ENCODE measurements around the gene CORIN. TPM values are rescaled to one million over a fixed set of nuclear protein-coding genes. Genes with fewer than 3 reads are reported as not detected.

CORIN gene
- total RNA-seq, 2 donors from 2014 or later = 0.15 to 0.50 TPM

DNA sequence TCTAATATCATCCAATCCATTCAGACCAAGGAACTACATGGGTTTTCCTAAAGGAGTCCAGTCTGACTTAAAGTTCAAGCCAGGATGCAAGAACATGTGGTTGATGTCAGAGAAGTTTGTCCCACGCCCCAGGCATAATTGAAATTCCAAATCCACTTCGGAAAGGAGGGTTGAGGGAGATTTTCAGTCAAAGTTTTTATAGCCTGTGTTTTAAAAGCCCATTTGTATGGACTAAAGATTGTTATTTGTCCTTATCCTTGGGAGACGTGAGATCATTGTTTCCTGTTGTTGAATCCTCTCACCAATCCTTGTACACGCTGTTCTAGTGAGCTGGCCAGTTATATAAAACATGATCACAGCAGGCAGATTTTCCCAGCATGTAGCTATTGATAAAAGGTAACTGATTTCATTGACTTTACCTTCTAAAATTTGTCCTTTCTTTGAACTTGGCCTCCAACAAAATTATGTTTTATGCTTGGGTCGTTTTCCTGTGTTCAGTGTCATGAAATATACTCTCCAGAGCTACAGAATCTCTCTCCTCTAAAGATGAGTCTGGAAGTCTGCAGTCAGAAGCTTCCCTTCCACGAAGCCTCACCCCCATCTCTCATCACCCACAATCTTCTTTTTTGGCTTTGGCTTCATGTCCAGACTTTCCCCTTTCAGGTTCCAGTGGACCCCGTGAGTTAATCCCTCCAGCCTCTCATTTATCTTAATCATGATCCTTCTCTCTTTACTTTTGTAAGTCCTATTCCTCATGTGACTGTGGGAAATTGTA lies 259.9 kb downstream of the CORIN start:
- intact Hi-C loops (cut with DNase I) = no loop called here
- Histone ChIP-seq H3K27ac (no peak overlapping the region), H3K36me3 (no peaks in the 10 kb centered on the region)

DNA sequence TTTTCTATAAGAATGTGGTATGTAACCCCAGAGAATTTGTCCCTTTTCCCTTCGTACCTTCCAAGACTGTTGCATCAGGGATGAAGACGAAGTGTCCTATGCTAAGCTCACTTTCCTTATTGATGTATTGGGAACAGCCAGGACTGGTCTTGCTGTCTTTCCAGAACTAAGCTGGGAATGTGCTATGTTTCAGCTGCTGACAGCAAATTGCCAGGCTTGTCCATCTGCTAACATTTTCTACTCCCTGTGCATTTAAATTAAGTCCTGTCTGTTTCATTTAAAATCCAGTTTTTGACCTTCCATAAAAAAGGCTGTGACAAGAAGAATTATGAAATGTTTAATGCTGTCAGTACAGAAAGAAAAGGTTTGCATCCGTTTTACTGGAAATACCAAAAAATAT lies 264.9 kb downstream of the CORIN start:
- H3K27ac ChIP-seq = no peak overlapping the region
- H3K9me3 ChIP-seq = no peaks in the 10 kb centered on the region
- intact Hi-C loops (cut with DNase I) = no loop called here
- H3K4me3 ChIP-seq = no peak overlapping the region
- no peaks in the 10 kb centered on the region for H3K4me1 ChIP-seq
- no peak for TF ChIP-seq CTCF (IDR thresholded peaks at IDR 0.05)
- H3K9ac ChIP-seq (ENCODE audit: low read depth in 2 of 2, low read length in 2 of 2) = no peak overlapping the region
- no peak for DNase-seq
- no peaks in the 10 kb centered on the region for H3K36me3 ChIP-seq
- no peaks in the 10 kb centered on the region for H3K27me3 ChIP-seq

More for the DNA sequence above, 259.9 kb downstream of the CORIN start:
- H3K9ac ChIP-seq (ENCODE audit: low read depth in 2 of 2, low read length in 2 of 2) = no peak overlapping the region
- no peaks in the 10 kb centered on the region for H3K9me3 ChIP-seq
- DNase-seq = no peak
- no peaks in the 10 kb centered on the region for H3K4me1 ChIP-seq
- no peak overlapping the region for H3K4me3 ChIP-seq
- no peaks in the 10 kb centered on the region for H3K27me3 ChIP-seq
- TF ChIP-seq CTCF (IDR thresholded peaks at IDR 0.05) = no peak

GRCh38 chr4:47570816-47571215 lies 267.1 kb downstream of the CORIN start:
- no peak for TF ChIP-seq CTCF (IDR thresholded peaks at IDR 0.05)

DNA sequence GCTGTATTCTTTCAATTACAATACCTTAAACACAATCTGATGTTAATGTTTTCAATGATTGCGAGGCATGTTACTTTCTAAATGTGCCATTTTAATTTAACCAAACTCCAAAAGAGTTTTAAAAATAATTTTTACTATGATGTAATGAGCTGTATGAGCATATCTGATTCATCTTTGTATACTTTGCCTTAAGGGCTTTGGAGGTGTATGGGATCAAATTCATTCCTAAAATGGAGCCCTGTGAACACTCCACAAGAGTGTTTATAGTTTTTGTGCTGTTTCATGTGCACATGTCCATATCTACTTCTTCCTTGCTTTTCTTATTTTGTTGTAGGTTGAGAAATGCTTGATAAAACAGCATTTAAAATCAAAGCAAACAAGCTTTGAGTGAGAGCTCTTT lies 270.4 kb downstream of the CORIN start:
- no peak for TF ChIP-seq CTCF (IDR thresholded peaks at IDR 0.05)
- H3K36me3 ChIP-seq = no peaks in the 10 kb centered on the region
- no peak overlapping the region for H3K9ac ChIP-seq (ENCODE audit: low read depth in 2 of 2, low read length in 2 of 2)
- intact Hi-C loops (cut with DNase I) = loop anchor here (10.0 kb wide), 1 partner anchor 103 kb away; the partner anchor contains the start of gene COMMD8
- no peaks in the 10 kb centered on the region for H3K27me3 ChIP-seq
- no peak overlapping the region for H3K27ac ChIP-seq
- no peak overlapping the region for H3K4me3 ChIP-seq
- DNase-seq = no peak
- H3K9me3 ChIP-seq = no peaks in the 10 kb centered on the region
- no peaks in the 10 kb centered on the region for H3K4me1 ChIP-seq

More at GRCh38 chr4:47570816-47571215, 267.1 kb downstream of the CORIN start:
- Histone ChIP-seq H3K9me3 (no peaks in the 10 kb centered on the region), H3K27ac (no peak overlapping the region), H3K36me3 (no peaks in the 10 kb centered on the region), H3K9ac (ENCODE audit: low read depth in 2 of 2, low read length in 2 of 2) (no peak overlapping the region), H3K4me3 (no peak overlapping the region), H3K4me1 (no peaks in the 10 kb centered on the region), H3K27me3 (no peaks in the 10 kb centered on the region)
- DNase-seq = no peak
- intact Hi-C loops (cut with DNase I) = no loop called here

DNA sequence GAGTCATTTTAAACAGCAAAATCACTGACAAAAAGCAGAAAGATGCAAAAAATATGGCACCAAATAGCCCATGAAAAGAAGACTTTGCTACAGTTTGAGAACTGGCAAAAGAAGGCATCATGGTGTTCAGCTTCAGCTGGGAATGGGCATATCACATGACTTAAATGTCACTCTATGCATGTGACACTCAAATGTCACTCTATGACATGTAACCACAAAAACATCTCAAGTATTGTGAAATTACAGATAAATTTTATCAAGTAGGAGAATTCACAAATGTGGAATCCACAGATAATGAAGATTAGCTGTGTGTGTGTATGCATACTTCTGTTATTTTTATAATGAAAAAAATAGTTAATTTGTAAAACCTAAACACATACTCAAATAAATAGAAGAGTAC lies 270.9 kb downstream of the CORIN start:
- no peaks in the 10 kb centered on the region for H3K4me1 ChIP-seq
- no peak overlapping the region for H3K9ac ChIP-seq (ENCODE audit: low read depth in 2 of 2, low read length in 2 of 2)
- no peak for TF ChIP-seq CTCF (IDR thresholded peaks at IDR 0.05)
- DNase-seq = no peak
- H3K36me3 ChIP-seq = no peaks in the 10 kb centered on the region
- H3K27me3 ChIP-seq = no peaks in the 10 kb centered on the region
- no peak overlapping the region for H3K4me3 ChIP-seq
- intact Hi-C loops (cut with DNase I) = loop anchor here (10.0 kb wide), 1 partner anchor 102 kb away; the partner anchor contains the start of gene COMMD8
- H3K9me3 ChIP-seq = no peaks in the 10 kb centered on the region
- H3K27ac ChIP-seq = no peak overlapping the region

Data from colonic mucosa (tissue), 4 donors.